Measurements from ENCODE around the gene TRIM17. TPM values are rescaled to one million over a fixed set of nuclear protein-coding genes. Genes with fewer than 3 reads are reported as not detected.
"Not testable (repeated sequence)": the region's sequence is repeated elsewhere in the genome, so short reads cannot be mapped to it uniquely, and the experiment has no call there.

The TRIM17 gene
- total and polyA plus RNA-seq, 5 donors from 2014 or later, result 0.30 to 0.61 (median 0.41) TPM; not detected in 1

- not testable (repeated sequence) for H3K9me3 Mint-ChIP-seq; H3K36me3 Mint-ChIP-seq; H3K9me3 ChIP-seq (ENCODE audit: control insufficient read depth in 2 of 2, low read length in 2 of 2); H3K4me1 ChIP-seq (ENCODE audit: control insufficient read depth, insufficient read depth, low read length, poor library complexity, severe bottlenecking); H3K36me3 ChIP-seq (ENCODE audit: control insufficient read depth, insufficient read depth, low read length); H3K27ac ChIP-seq (ENCODE audit: insufficient read depth, low read length, poor library complexity, severe bottlenecking); ATAC-seq (ENCODE audit: low read depth in 2 of 2); H3K4me3 ChIP-seq (ENCODE audit: low read depth, low read length); DNase-seq; H3K4me1 Mint-ChIP-seq; H3K4me3 Mint-ChIP-seq; H3K27ac Mint-ChIP-seq
- H3K27me3 Mint-ChIP-seq, result peaks cover 40% of the 10 kb centered on the region
- peaks cover 12% of the 10 kb centered on the region for H3K27me3 ChIP-seq (ENCODE audit: control insufficient read depth, insufficient read depth, low read length)
Measured at GRCh38 chr1:228433337-228434053, 16.8 kb upstream of the TRIM17 start.

- peak overlapping the region in 1 of 3 donors; percentile 38 for H3K27ac Mint-ChIP-seq
- Histone ChIP-seq H3K9me3 (ENCODE audit: control insufficient read depth in 2 of 2, low read length in 2 of 2) (no peaks in the 10 kb centered on the region), H3K27me3 (ENCODE audit: control insufficient read depth, insufficient read depth, low read length) (peaks cover 9% of the 10 kb centered on the region), H3K36me3 (ENCODE audit: control insufficient read depth, insufficient read depth, low read length) (no peaks in the 10 kb centered on the region), H3K4me3 (ENCODE audit: low read depth, low read length) (no peak overlapping the region), H3K4me1 (ENCODE audit: control insufficient read depth, insufficient read depth, low read length, poor library complexity, severe bottlenecking) (no peaks in the 10 kb centered on the region), H3K27ac (ENCODE audit: insufficient read depth, low read length, poor library complexity, severe bottlenecking) (no peak overlapping the region)
- DNase-seq (no peak), ATAC-seq (ENCODE audit: low read depth in 2 of 2) (no peak)
- peaks cover 40% of the 10 kb centered on the region for H3K27me3 Mint-ChIP-seq
- no peaks in the 10 kb centered on the region for H3K36me3 Mint-ChIP-seq
- no peaks in the 10 kb centered on the region for H3K4me1 Mint-ChIP-seq
- H3K4me3 Mint-ChIP-seq, result no peak overlapping the region
- no peaks in the 10 kb centered on the region for H3K9me3 Mint-ChIP-seq
Measured at GRCh38 chr1:228430243-228430642, 13.6 kb upstream of the TRIM17 start.

- Mint-ChIP-seq H3K9me3 (no peaks in the 10 kb centered on the region), H3K27ac (no peak overlapping the region), H3K36me3 (no peaks in the 10 kb centered on the region), H3K4me3 (no peak overlapping the region), H3K4me1 (no peaks in the 10 kb centered on the region), H3K27me3 (peaks cover 37% of the 10 kb centered on the region)
- no peaks in the 10 kb centered on the region for H3K4me1 ChIP-seq (ENCODE audit: control insufficient read depth, insufficient read depth, low read length, poor library complexity, severe bottlenecking)
- ATAC-seq (ENCODE audit: low read depth in 2 of 2) (no peak), DNase-seq (no peak)
- no peaks in the 10 kb centered on the region for H3K36me3 ChIP-seq (ENCODE audit: control insufficient read depth, insufficient read depth, low read length)
- H3K9me3 ChIP-seq (ENCODE audit: control insufficient read depth in 2 of 2, low read length in 2 of 2), result no peaks in the 10 kb centered on the region
- no peak overlapping the region for H3K27ac ChIP-seq (ENCODE audit: insufficient read depth, low read length, poor library complexity, severe bottlenecking)
- H3K4me3 ChIP-seq (ENCODE audit: low read depth, low read length), result no peak overlapping the region
- H3K27me3 ChIP-seq (ENCODE audit: control insufficient read depth, insufficient read depth, low read length), result peaks cover 4% of the 10 kb centered on the region
Measured at GRCh38 chr1:228429698-228430097, 13.0 kb upstream of the TRIM17 start.

- H3K36me3 Mint-ChIP-seq, result no peaks in the 10 kb centered on the region
- DNase-seq, result no peak
- no peak overlapping the region for H3K4me3 Mint-ChIP-seq
- no peak for ATAC-seq (ENCODE audit: low read depth in 2 of 2)
- no peak overlapping the region for H3K27ac Mint-ChIP-seq
- H3K27me3 Mint-ChIP-seq, result peaks cover 33% of the 10 kb centered on the region
- Histone ChIP-seq H3K27me3 (ENCODE audit: control insufficient read depth, insufficient read depth, low read length) (peaks cover 4% of the 10 kb centered on the region), H3K4me3 (ENCODE audit: low read depth, low read length) (no peak overlapping the region), H3K36me3 (ENCODE audit: control insufficient read depth, insufficient read depth, low read length) (no peaks in the 10 kb centered on the region), H3K9me3 (ENCODE audit: control insufficient read depth in 2 of 2, low read length in 2 of 2) (no peaks in the 10 kb centered on the region), H3K27ac (ENCODE audit: insufficient read depth, low read length, poor library complexity, severe bottlenecking) (no peak overlapping the region), H3K4me1 (ENCODE audit: control insufficient read depth, insufficient read depth, low read length, poor library complexity, severe bottlenecking) (no peaks in the 10 kb centered on the region)
- no peaks in the 10 kb centered on the region for H3K9me3 Mint-ChIP-seq
- H3K4me1 Mint-ChIP-seq, result no peaks in the 10 kb centered on the region
Measured at GRCh38 chr1:228429007-228429406, 12.3 kb upstream of the TRIM17 start.

- H3K4me3 Mint-ChIP-seq, result no peak overlapping the region
Measured at GRCh38 chr1:228428412-228428811, 11.8 kb upstream of the TRIM17 start.

GRCh38 chr1:228426518-228427175, 10.0 kb upstream of the TRIM17 start:
- Mint-ChIP-seq H3K9me3 (no peaks in the 10 kb centered on the region), H3K4me1 (no peaks in the 10 kb centered on the region), H3K4me3 (no peak overlapping the region), H3K27me3 (peaks cover 23% of the 10 kb centered on the region), H3K36me3 (no peaks in the 10 kb centered on the region), H3K27ac (no peak overlapping the region)
- peaks cover 7% of the 10 kb centered on the region for H3K27me3 ChIP-seq (ENCODE audit: control insufficient read depth, insufficient read depth, low read length)
- no peaks in the 10 kb centered on the region for H3K9me3 ChIP-seq (ENCODE audit: control insufficient read depth in 2 of 2, low read length in 2 of 2)
- no peaks in the 10 kb centered on the region for H3K36me3 ChIP-seq (ENCODE audit: control insufficient read depth, insufficient read depth, low read length)
- H3K27ac ChIP-seq (ENCODE audit: insufficient read depth, low read length, poor library complexity, severe bottlenecking), result no peak overlapping the region
- DNase-seq, result no peak
- ATAC-seq (ENCODE audit: low read depth in 2 of 2), result no peak
- H3K4me1 ChIP-seq (ENCODE audit: control insufficient read depth, insufficient read depth, low read length, poor library complexity, severe bottlenecking), result no peaks in the 10 kb centered on the region
- no peak overlapping the region for H3K4me3 ChIP-seq (ENCODE audit: low read depth, low read length)

More at GRCh38 chr1:228428412-228428811, 11.8 kb upstream of the TRIM17 start:
- Mint-ChIP-seq H3K36me3 (no peaks in the 10 kb centered on the region), H3K27ac (no peak overlapping the region), H3K9me3 (no peaks in the 10 kb centered on the region), H3K27me3 (peaks cover 27% of the 10 kb centered on the region), H3K4me1 (no peaks in the 10 kb centered on the region)
- Histone ChIP-seq H3K4me1 (ENCODE audit: control insufficient read depth, insufficient read depth, low read length, poor library complexity, severe bottlenecking) (no peaks in the 10 kb centered on the region), H3K9me3 (ENCODE audit: control insufficient read depth in 2 of 2, low read length in 2 of 2) (no peaks in the 10 kb centered on the region), H3K27me3 (ENCODE audit: control insufficient read depth, insufficient read depth, low read length) (peaks cover 4% of the 10 kb centered on the region), H3K27ac (ENCODE audit: insufficient read depth, low read length, poor library complexity, severe bottlenecking) (no peak overlapping the region), H3K36me3 (ENCODE audit: control insufficient read depth, insufficient read depth, low read length) (no peaks in the 10 kb centered on the region), H3K4me3 (ENCODE audit: low read depth, low read length) (no peak overlapping the region)
- DNase-seq (no peak), ATAC-seq (ENCODE audit: low read depth in 2 of 2) (no peak)

GRCh38 chr1:228424685-228425660, 8.3 kb upstream of the TRIM17 start:
- Mint-ChIP-seq H3K27ac (no peak overlapping the region), H3K4me3 (no peak overlapping the region)

More at GRCh38 chr1:228424685-228425660, 8.3 kb upstream of the TRIM17 start:
- H3K36me3 ChIP-seq (ENCODE audit: control insufficient read depth, insufficient read depth, low read length), result no peaks in the 10 kb centered on the region
- Mint-ChIP-seq H3K27me3 (peaks cover 33% of the 10 kb centered on the region), H3K36me3 (peaks cover 4% of the 10 kb centered on the region), H3K4me1 (no peaks in the 10 kb centered on the region), H3K9me3 (no peaks in the 10 kb centered on the region)
- peaks cover 7% of the 10 kb centered on the region for H3K27me3 ChIP-seq (ENCODE audit: control insufficient read depth, insufficient read depth, low read length)
- no peak overlapping the region for H3K27ac ChIP-seq (ENCODE audit: insufficient read depth, low read length, poor library complexity, severe bottlenecking)
- no peaks in the 10 kb centered on the region for H3K4me1 ChIP-seq (ENCODE audit: control insufficient read depth, insufficient read depth, low read length, poor library complexity, severe bottlenecking)
- no peak for ATAC-seq (ENCODE audit: low read depth in 2 of 2)
- H3K9me3 ChIP-seq (ENCODE audit: control insufficient read depth in 2 of 2, low read length in 2 of 2), result no peaks in the 10 kb centered on the region
- H3K4me3 ChIP-seq (ENCODE audit: low read depth, low read length), result no peak overlapping the region
- DNase-seq, result no peak

Measured in CD4-positive, CD25-positive, alpha-beta regulatory T cell (primary cell).